OCI-LY1 (cell line): ENCODE measurements around the gene PANK4.

ENCODE experiments used
- H2AFZ ChIP-seq: fragments of 200-600 bp; sonication (generic), shearing (Covaris generic); 2 replicates; pipeline ENCODE4 v1.6.0; 2014; ENCODE audit warnings: antibody characterized with exemption, mild to moderate bottlenecking, low read length
- H3F3A ChIP-seq: fragments of 200-600 bp; sonication (generic), shearing (Covaris generic); 2 replicates; pipeline ENCODE4 v1.6.0; 2014; ENCODE audit warnings: mild to moderate bottlenecking, antibody characterized with exemption, low read length, moderate library complexity; ENCODE audit not compliant: insufficient read depth
- H3K27ac ChIP-seq: fragments of 200-600 bp; sonication (generic); 2 replicates; pipeline ENCODE4 v1.5.1; 2014; ENCODE audit warnings: low read length, mixed run types, mild to moderate bottlenecking, low read depth; ENCODE audit not compliant: poor library complexity, severe bottlenecking
- H3K27me3 ChIP-seq: fragments of 200-600 bp; sonication (generic); 2 replicates; pipeline ENCODE4 v1.6.0; 2014; ENCODE audit warnings: antibody characterized with exemption, mild to moderate bottlenecking, low read length, moderate library complexity; ENCODE audit not compliant: insufficient read depth
- H3K36me3 ChIP-seq: fragments of 200-600 bp; sonication (generic); 2 replicates; pipeline ENCODE4 v1.6.1; 2014; ENCODE audit warnings: mild to moderate bottlenecking, antibody characterized with exemption, low read length, moderate library complexity, mixed read lengths; ENCODE audit not compliant: insufficient read depth
- H3K4me1 ChIP-seq: fragments of 200-600 bp; sonication (generic); 2 replicates; pipeline ENCODE4 v1.5.1; 2014; ENCODE audit warnings: mild to moderate bottlenecking, low read length, moderate library complexity; ENCODE audit not compliant: insufficient read depth, severe bottlenecking
- H3K4me2 ChIP-seq: fragments of 200-600 bp; sonication (generic), shearing (Covaris generic); 2 replicates; pipeline ENCODE4 v1.6.1; 2014; ENCODE audit warnings: low read length
- H3K4me3 ChIP-seq: fragments of 200-600 bp; sonication (generic); 2 replicates; pipeline ENCODE4 v1.5.1; 2014; ENCODE audit warnings: low read length, low read depth, mild to moderate bottlenecking, mixed read lengths; ENCODE audit not compliant: poor library complexity, severe bottlenecking
- H3K79me2 ChIP-seq: fragments of 200-600 bp; shearing (Covaris generic); 2 replicates; pipeline ENCODE4 v1.6.1; 2016; ENCODE audit warnings: mixed run types, low read length, mixed read lengths; ENCODE audit not compliant: insufficient read depth
- H3K9ac ChIP-seq: fragments of 200-600 bp; sonication (generic), shearing (Covaris generic); 2 replicates; pipeline ENCODE4 v1.6.1; 2014; ENCODE audit warnings: mild to moderate bottlenecking, low read length, mixed read lengths
- H3K9me2 ChIP-seq: fragments of 200-600 bp; sonication (generic), shearing (Covaris generic); 2 replicates; pipeline ENCODE4 v1.6.1; 2014; ENCODE audit warnings: low read depth, mild to moderate bottlenecking, low read length, mixed read lengths
- H3K9me3 ChIP-seq: fragments of 200-600 bp; shearing (Covaris generic); 2 replicates; pipeline ENCODE4 v1.6.1; 2014; ENCODE audit warnings: low read length, mixed read lengths
- H4K20me1 ChIP-seq: fragments of 200-600 bp; sonication (generic), shearing (Covaris generic); 2 replicates; pipeline ENCODE4 v1.6.0; 2016; ENCODE audit warnings: mild to moderate bottlenecking, low read length; ENCODE audit not compliant: insufficient read depth
- CTCF ChIP-seq: fragments of 200-600 bp; sonication (generic), shearing (Covaris generic); IDR thresholded peaks from 2 replicates; pipeline ENCODE4 v1.5.1; 2017; ENCODE audit warnings: mild to moderate bottlenecking, antibody characterized with exemption, low read length, moderate library complexity, mixed read lengths
- EZH2 ChIP-seq: fragments of 200-600 bp; sonication (generic), shearing (Covaris generic); IDR thresholded peaks from 2 replicates; pipeline ENCODE4 v1.8.0; 2017; ENCODE audit warnings: borderline replicate concordance, mixed run types, mild to moderate bottlenecking, antibody characterized with exemption, low read length, moderate library complexity, mixed read lengths

PANK4 gene

GRCh38 chr1:2488688-2489087 lies 37.7 kb downstream of the PANK4 start:
- Histone ChIP-seq H4K20me1 (no peaks in the 10 kb centered on the region), H3K27ac (no peak overlapping the region), H3K4me3 (no peak overlapping the region), H3K9me3 (no peaks in the 10 kb centered on the region), H2AFZ (no peak overlapping the region), H3F3A (no peaks in the 10 kb centered on the region), H3K36me3 (no peaks in the 10 kb centered on the region; the same call in 1 of the 2 replicates), H3K4me1 (no peaks in the 10 kb centered on the region), H3K9me2 (no peaks in the 10 kb centered on the region), H3K27me3 (peaks cover 20% of the 10 kb centered on the region; the same call in 1 of the 2 replicates), H3K79me2 (no peaks in the 10 kb centered on the region), H3K9ac (no peak overlapping the region), H3K4me2 (no peak overlapping the region)
- TF ChIP-seq CTCF (no peak), EZH2 (no peak)

GRCh38 chr1:2486558-2486957 lies 39.8 kb downstream of the PANK4 start:
- Histone ChIP-seq H3K36me3 (no peaks in the 10 kb centered on the region; the same call in 1 of the 2 replicates), H3K9ac (no peak overlapping the region)

GRCh38 chr1:2486041-2486440 lies 40.4 kb downstream of the PANK4 start:
- Histone ChIP-seq H3K4me3 (no peak overlapping the region), H4K20me1 (no peaks in the 10 kb centered on the region), H3K4me2 (no peak overlapping the region), H3K79me2 (no peaks in the 10 kb centered on the region), H3K9me2 (no peaks in the 10 kb centered on the region), H3K9ac (no peak overlapping the region), H3K27ac (no peak overlapping the region), H3F3A (no peaks in the 10 kb centered on the region), H3K36me3 (no peaks in the 10 kb centered on the region; the same call in 1 of the 2 replicates), H3K27me3 (peaks cover 14% of the 10 kb centered on the region; the same call in 1 of the 2 replicates), H2AFZ (no peak overlapping the region), H3K9me3 (no peaks in the 10 kb centered on the region), H3K4me1 (no peaks in the 10 kb centered on the region)
- TF ChIP-seq CTCF (no peak), EZH2 (no peak)

More at GRCh38 chr1:2486558-2486957, 39.8 kb downstream of the PANK4 start:
- Histone ChIP-seq H3K4me2 (no peak overlapping the region), H2AFZ (no peak overlapping the region), H3K4me3 (no peak overlapping the region), H3K4me1 (no peaks in the 10 kb centered on the region), H3K27me3 (peaks cover 14% of the 10 kb centered on the region; the same call in 1 of the 2 replicates), H3K27ac (no peak overlapping the region), H3K79me2 (no peaks in the 10 kb centered on the region), H3K9me3 (no peaks in the 10 kb centered on the region), H3F3A (no peaks in the 10 kb centered on the region), H4K20me1 (no peaks in the 10 kb centered on the region), H3K9me2 (no peaks in the 10 kb centered on the region)
- TF ChIP-seq CTCF (no peak), EZH2 (no peak)
